ENCODE data around the gene PLIN1. TPM values are rescaled to one million over a fixed set of nuclear protein-coding genes. Genes with fewer than 3 reads are reported as not detected.

The PLIN1 gene
- total and polyA plus RNA-seq, 10 of the 15 experiments (the other 5 are each of a cell fraction or from before 2014, with no cell fraction given), result 0.05 to 0.13 (median 0.09) TPM; not detected in 6

DNA sequence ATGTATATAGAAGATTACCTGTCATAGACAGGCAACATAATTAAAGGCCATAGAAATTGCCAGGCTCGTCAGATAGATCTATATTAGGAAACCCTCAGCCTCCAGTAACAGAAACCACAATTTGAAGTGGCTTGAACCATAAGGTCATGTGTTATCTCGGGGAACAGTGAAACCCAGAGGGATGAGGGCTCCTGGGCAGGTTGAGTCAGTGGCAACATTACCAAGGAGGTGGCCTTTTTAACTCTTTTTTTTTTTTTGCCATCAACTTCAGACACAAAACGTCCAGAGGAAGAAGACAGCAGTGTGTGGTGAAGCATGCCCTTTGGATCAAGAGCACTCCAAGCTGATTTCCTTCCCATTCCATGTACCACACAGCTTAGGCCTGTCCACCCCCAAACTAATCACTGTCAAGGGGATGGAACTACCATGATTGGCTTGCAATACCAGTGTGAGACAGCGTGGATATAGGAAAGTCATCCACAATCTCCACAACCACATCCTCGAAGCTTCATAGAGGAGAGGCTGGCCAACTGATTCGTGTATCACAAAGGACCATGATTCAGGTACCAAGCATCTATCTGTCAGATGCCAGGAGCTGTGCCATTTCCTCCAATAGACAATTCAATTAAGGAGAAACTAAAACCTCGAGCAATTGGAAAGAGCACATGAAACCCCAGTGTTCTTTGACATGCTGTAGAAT is 22.9 kb downstream of the PLIN1 start:
- ATAC-seq, result no peak; the same call in 2 of the 3 replicates
- H3K36me3 ChIP-seq (ENCODE audit: control insufficient read depth in 2 of 2, insufficient read depth in 2 of 2, low read length in 1 of 2), result no peaks in the 10 kb centered on the region
- POLR2A ChIA-PET, result no interaction called here
- intact Hi-C loops (cut with micrococcal nuclease; ENCODE audit: unreplicated experiment) (no loop called here), in situ Hi-C loops (cut with MboI) (no loop called here)
- CTCF ChIA-PET, result no interaction called here
- no peak overlapping the region for H3K4me3 ChIP-seq
- no peaks in the 10 kb centered on the region for H3K79me2 ChIP-seq (ENCODE audit: control insufficient read depth, insufficient read depth, low read length)
- RAD21 ChIA-PET (ENCODE audit: unreplicated experiment), result no interaction called here
- no peaks in the 10 kb centered on the region for H3K4me1 ChIP-seq (ENCODE audit: control insufficient read depth, insufficient read depth, low read length)
- no peak overlapping the region for H3K4me2 ChIP-seq (ENCODE audit: control insufficient read depth, insufficient read depth)
- no peaks in the 10 kb centered on the region for H4K20me1 ChIP-seq (ENCODE audit: control insufficient read depth, insufficient read depth)
- H3K9ac ChIP-seq (ENCODE audit: control insufficient read depth, insufficient read depth, low read length), result no peak overlapping the region
- H2AFZ ChIP-seq (ENCODE audit: control insufficient read depth, low read depth, low read length), result no peak overlapping the region
- TF ChIP-seq NRF1 (conservative IDR thresholded peaks at IDR 0.05; ENCODE audit: low read depth, low read length) (no peak), NR2C1 (IDR thresholded peaks at IDR 0.05) (no peak)
- FAIRE-seq, result no peak
- 23% methylated on average over 7 of the region's 7 CpGs for WGBS (ENCODE audit: insufficient coverage, insufficient replicate concordance, low lambda C conversion rate, missing lambda C conversion rate)
- H3K27me3 ChIP-seq (replicated peaks in 1 of 2; ENCODE audit: control insufficient read depth in 2 of 2, insufficient read depth in 2 of 2, low read length in 1 of 2), result peaks cover 0 to 8% of the 10 kb centered on the region in 2 experiments; a peak in 3 of 4 replicates
- no peak for DNase-seq (ENCODE audit: low read depth, low spot score)
- H3K9me3 ChIP-seq (replicated peaks; ENCODE audit: control insufficient read depth, insufficient read depth, low read length), result no peaks in the 10 kb centered on the region
- SMC1A ChIA-PET (ENCODE audit: uncharacterized antibody, unreplicated experiment), result no interaction called here
- BruUV-seq (replicated peaks), result no TSS peak
- H3K27ac ChIP-seq (ENCODE audit: control insufficient read depth, insufficient read depth), result no peak overlapping the region

DNA sequence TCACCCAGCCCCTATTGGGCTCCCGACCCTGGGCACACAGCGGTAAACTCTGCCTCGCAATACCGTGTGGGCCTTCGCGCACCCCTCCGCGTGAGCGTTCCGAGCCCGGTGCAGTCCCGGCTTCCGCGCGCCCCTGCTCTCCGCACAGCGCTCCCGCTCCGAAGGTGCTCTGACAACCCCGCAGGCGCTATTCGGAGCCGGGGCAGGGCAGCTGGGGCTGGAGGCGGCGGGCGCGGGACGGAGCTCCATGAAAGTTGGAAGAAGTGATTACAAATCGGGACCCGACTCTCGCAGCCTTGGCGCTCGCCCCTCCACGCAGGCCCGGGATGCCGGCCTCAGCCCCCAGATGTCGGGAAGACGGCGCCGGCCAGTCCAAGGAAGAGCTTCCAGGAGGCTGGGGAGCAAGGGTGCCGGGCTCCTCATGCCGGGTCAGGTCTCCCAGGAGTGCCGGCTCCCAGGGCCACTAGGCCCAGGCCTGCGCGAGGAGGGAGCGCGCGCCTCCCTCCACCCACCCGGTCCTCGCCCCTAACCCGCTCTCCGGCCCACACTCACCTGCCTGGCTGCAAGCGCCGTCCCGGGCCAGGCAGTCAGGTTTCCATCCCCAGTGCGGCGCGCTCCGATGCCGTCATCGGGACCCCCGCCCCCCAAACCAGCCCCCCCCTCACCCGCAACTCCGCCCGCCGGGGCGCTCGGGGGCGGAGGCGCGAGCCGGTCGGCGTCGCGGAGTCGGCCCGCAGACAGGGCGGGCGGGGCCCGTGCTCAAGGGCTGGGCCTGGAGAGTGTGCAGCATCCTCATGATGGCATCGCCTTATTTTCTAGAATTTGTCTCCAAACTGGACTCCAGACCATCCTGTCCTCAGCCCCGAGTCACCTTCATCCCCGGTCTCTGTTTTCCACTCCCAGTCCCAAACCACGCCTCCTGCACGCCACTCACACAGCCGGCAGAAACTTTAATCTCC is 24.0 kb downstream of the PLIN1 start, which contains the start of gene KIF7:
TSS of gene KIF7 (minus strand) at position 621 of the 959 bp plus-strand sequence. CDS start 2,537 bp downstream, outside the sequence.
- Histone ChIP-seq H3K79me2 (ENCODE audit: control insufficient read depth, insufficient read depth, low read length) (no peaks in the 10 kb centered on the region), H3K9ac (ENCODE audit: control insufficient read depth, insufficient read depth, low read length) (peak within 1 kb of the TSS; percentile 38; the same call in 1 of the 2 replicates), H3K4me2 (ENCODE audit: control insufficient read depth, insufficient read depth) (peak within 1 kb of the TSS; percentile 68), H2AFZ (ENCODE audit: control insufficient read depth, low read depth, low read length) (peak within 1 kb of the TSS; percentile 17; the same call in 1 of the 2 replicates), H3K9me3 (replicated peaks; ENCODE audit: control insufficient read depth, insufficient read depth, low read length) (no peaks in the 10 kb centered on the region), H3K36me3 (ENCODE audit: control insufficient read depth in 2 of 2, insufficient read depth in 2 of 2, low read length in 1 of 2) (no peaks in the 10 kb centered on the region), H4K20me1 (ENCODE audit: control insufficient read depth, insufficient read depth) (no peaks in the 10 kb centered on the region), H3K4me1 (ENCODE audit: control insufficient read depth, insufficient read depth, low read length) (no peaks in the 10 kb centered on the region), H3K27ac (ENCODE audit: control insufficient read depth, insufficient read depth) (no peak within 1 kb of the TSS), H3K4me3 (peak within 1 kb of the TSS; percentile 32; the same call in 1 of the 2 replicates), H3K27me3 (replicated peaks in 1 of 2; ENCODE audit: control insufficient read depth in 2 of 2, insufficient read depth in 2 of 2, low read length in 1 of 2) (peaks cover 0 to 8% of the 10 kb centered on the region in 2 experiments; a peak in 3 of 4 replicates)
- POLR2A ChIA-PET, result no interaction called here
- no TSS peak for BruUV-seq (replicated peaks)
- intact Hi-C loops (cut with micrococcal nuclease; ENCODE audit: unreplicated experiment), result no loop called here
- peak; percentile 75 for ATAC-seq
- DNase-seq (ENCODE audit: low read depth, low spot score), result no peak
- WGBS (ENCODE audit: insufficient coverage, insufficient replicate concordance, low lambda C conversion rate, missing lambda C conversion rate), result 8% methylated on average over 46 of the region's 87 CpGs
- in situ Hi-C loops (cut with MboI), result no loop called here
- FAIRE-seq, result no peak
- CTCF ChIA-PET, result no interaction called here
- SMC1A ChIA-PET (ENCODE audit: uncharacterized antibody, unreplicated experiment), result no interaction called here
- RAD21 ChIA-PET (ENCODE audit: unreplicated experiment), result no interaction called here
- no peak for TF ChIP-seq ZNF217 (IDR thresholded peaks at IDR 0.05)
- no peak for TF ChIP-seq TCF12 (IDR thresholded peaks at IDR 0.05; ENCODE audit: low read depth, low read length)
- TF ChIP-seq SMARCA5 (IDR thresholded peaks at IDR 0.05), result no peak
- no peak for TF ChIP-seq NR2C1 (IDR thresholded peaks at IDR 0.05)
- TF ChIP-seq, protein P1, sequence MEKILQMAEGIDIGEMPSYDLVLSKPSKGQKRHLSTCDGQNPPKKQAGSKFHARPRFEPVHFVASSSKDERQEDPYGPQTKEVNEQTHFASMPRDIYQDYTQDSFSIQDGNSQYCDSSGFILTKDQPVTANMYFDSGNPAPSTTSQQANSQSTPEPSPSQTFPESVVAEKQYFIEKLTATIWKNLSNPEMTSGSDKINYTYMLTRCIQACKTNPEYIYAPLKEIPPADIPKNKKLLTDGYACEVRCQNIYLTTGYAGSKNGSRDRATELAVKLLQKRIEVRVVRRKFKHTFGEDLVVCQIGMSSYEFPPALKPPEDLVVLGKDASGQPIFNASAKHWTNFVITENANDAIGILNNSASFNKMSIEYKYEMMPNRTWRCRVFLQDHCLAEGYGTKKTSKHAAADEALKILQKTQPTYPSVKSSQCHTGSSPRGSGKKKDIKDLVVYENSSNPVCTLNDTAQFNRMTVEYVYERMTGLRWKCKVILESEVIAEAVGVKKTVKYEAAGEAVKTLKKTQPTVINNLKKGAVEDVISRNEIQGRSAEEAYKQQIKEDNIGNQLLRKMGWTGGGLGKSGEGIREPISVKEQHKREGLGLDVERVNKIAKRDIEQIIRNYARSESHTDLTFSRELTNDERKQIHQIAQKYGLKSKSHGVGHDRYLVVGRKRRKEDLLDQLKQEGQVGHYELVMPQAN (conservative IDR thresholded peaks at IDR 0.05), result no peak
- TF ChIP-seq POLR2AphosphoS2 (IDR thresholded peaks at IDR 0.05; ENCODE audit: low read depth, low read length), result no peak
- no peak for TF ChIP-seq SKIL (IDR thresholded peaks at IDR 0.05; ENCODE audit: low read depth, poor library complexity, severe bottlenecking)
- peak; percentile 31; the same call in 1 of the 2 replicates for TF ChIP-seq CREB1 (IDR thresholded peaks at IDR 0.05; ENCODE audit: low read depth)
- TF ChIP-seq POLR2A (IDR thresholded peaks at IDR 0.05; ENCODE audit: low read depth, low read length), result peak; percentile 57; the same call in 1 of the 2 replicates
- TF ChIP-seq NBN (IDR thresholded peaks at IDR 0.05), result no peak
